Measurements from ENCODE around the gene COX10.
"Not testable (repeated sequence)": the region's sequence is repeated elsewhere in the genome, so short reads cannot be mapped to it uniquely, and the experiment has no call there.

Gene COX10

GRCh38 chr17:14205992-14206461 is 136.7 kb downstream of the COX10 start:
- no peak for DNase-seq (ENCODE audit: low read depth)

- DNase-seq (ENCODE audit: low read depth) = no peak
Measured at GRCh38 chr17:14206891-14207290, 137.6 kb downstream of the COX10 start.

- no peak for DNase-seq (ENCODE audit: low read depth)
Measured at GRCh38 chr17:14207791-14208190, 138.5 kb downstream of the COX10 start.

- peak; percentile 8 for DNase-seq (ENCODE audit: low read depth)
Measured at GRCh38 chr17:14209215-14209614, 139.9 kb downstream of the COX10 start.

GRCh38 chr17:14211246-14211645 is 141.9 kb downstream of the COX10 start:
- no peak for DNase-seq (ENCODE audit: low read depth)

- DNase-seq (ENCODE audit: low read depth) = no peak
Measured at GRCh38 chr17:14211801-14212200, 142.5 kb downstream of the COX10 start.

- no peak for DNase-seq (ENCODE audit: low read depth)
Measured at GRCh38 chr17:14212401-14212800, 143.1 kb downstream of the COX10 start.

GRCh38 chr17:14214271-14214670 is 145.0 kb downstream of the COX10 start:
- peak; percentile 70 for DNase-seq (ENCODE audit: low read depth)

- DNase-seq (ENCODE audit: low read depth) = no peak
Measured at GRCh38 chr17:14222611-14223010, 153.3 kb downstream of the COX10 start.

GRCh38 chr17:14225254-14225980 is 156.1 kb downstream of the COX10 start:
- DNase-seq (ENCODE audit: low read depth) = no peak

- no peak for DNase-seq (ENCODE audit: low read depth)
Measured at GRCh38 chr17:14227052-14227451, 157.7 kb downstream of the COX10 start.

- DNase-seq (ENCODE audit: low read depth) = peak; percentile 89
Measured at GRCh38 chr17:14228903-14229302, 159.6 kb downstream of the COX10 start.

GRCh38 chr17:14231187-14231586 is 161.9 kb downstream of the COX10 start:
- peak; percentile 65 for DNase-seq (ENCODE audit: low read depth)

GRCh38 chr17:14235047-14235446 is 165.7 kb downstream of the COX10 start:
- not testable (repeated sequence) for DNase-seq (ENCODE audit: low read depth)

- not testable (repeated sequence) for DNase-seq (ENCODE audit: low read depth)
Measured at GRCh38 chr17:14236032-14236431, 166.7 kb downstream of the COX10 start.

- DNase-seq (ENCODE audit: low read depth) = not testable (repeated sequence)
Measured at GRCh38 chr17:14236762-14237161, 167.5 kb downstream of the COX10 start, which contains the start of gene CDRT15. TSS of gene CDRT15 (minus strand) at chr17:14236862. CDS start at chr17:14236833, 29 bp downstream.

- not testable (repeated sequence) for DNase-seq (ENCODE audit: low read depth)
Measured at GRCh38 chr17:14239271-14239670, 170.0 kb downstream of the COX10 start.

- no peak for DNase-seq (ENCODE audit: low read depth)
Measured at GRCh38 chr17:14245002-14245401, 175.7 kb downstream of the COX10 start.

- DNase-seq (ENCODE audit: low read depth) = no peak
Measured at GRCh38 chr17:14245629-14246028, 176.3 kb downstream of the COX10 start.

Measured in EH (cell line).